Endothelial cell of umbilical vein (primary cell): Measurements from ENCODE around the gene FAM221B. TPM values are rescaled to one million over a fixed set of nuclear protein-coding genes. Genes with fewer than 3 reads are reported as not detected.

ENCODE experiments used
- BruUV-seq: library from RNA; stranded (reverse); fragments of 400-500 nt; replicated peaks from 2 replicates; lab custom pipeline; 2021; lab: Mats Ljungman, UMichigan
- CTCF ChIA-PET: fragments of 300-600, 350-600 bp; sonication (Branson Sonifier 250); formaldehyde crosslinking; loops from one replicate; lab custom pipeline; 2021; ENCODE audit warnings: antibody characterized with exemption, inconsistent platforms; lab: Charles Lee
- POLR2A ChIA-PET: fragments of 300-600, 350-600 bp; sonication (Branson Sonifier 250); formaldehyde crosslinking; loops from one replicate; lab custom pipeline; 2021; ENCODE audit warnings: antibody characterized with exemption, inconsistent platforms; lab: Charles Lee
- DNase-seq: peaks from one replicate; pipeline ENCODE4 v3.0.0-alpha.2; 2011; ENCODE audit warnings: low read depth, low spot score
- FAIRE-seq: peaks from 2 replicates; lab custom pipeline; 2011; peaks lifted over from hg19 to GRCh38; lab: Jason Lieb, UNC
- H2AFZ ChIP-seq: 2 replicates; pipeline ENCODE4 v1.6.0; 2012; ENCODE audit warnings: low read depth, low read length, control low read depth, inconsistent platforms
- H3K27ac ChIP-seq: 2 replicates; pipeline ENCODE4 v1.5.1; 2011; ENCODE audit warnings: low read depth, mild to moderate bottlenecking, control low read depth, low read length, moderate library complexity; ENCODE audit not compliant: insufficient read depth
- H3K27me3 ChIP-seq, 2 experiments: 2 replicates each; pipeline versions ENCODE4 v1.6.0 to v1.6.1; 2011; ENCODE audit warnings: low read length in 2 of 2, mixed read lengths in 1 of 2; ENCODE audit not compliant: control insufficient read depth in 2 of 2, insufficient read depth in 2 of 2
- H3K36me3 ChIP-seq, 2 experiments: 2 replicates in 1 of 2; 3 replicates in 1 of 2; pipeline ENCODE4 v1.5.1; 2011; ENCODE audit warnings: low read length in 2 of 2, mild to moderate bottlenecking in 1 of 2, moderate library complexity in 1 of 2; ENCODE audit not compliant: control insufficient read depth in 2 of 2, insufficient read depth in 2 of 2; ENCODE audit errors: extremely low read depth in 1 of 2
- H3K4me1 ChIP-seq: 3 replicates; pipeline ENCODE4 v1.5.1; 2011; ENCODE audit warnings: mild to moderate bottlenecking, low read length; ENCODE audit not compliant: control insufficient read depth, insufficient read depth; ENCODE audit errors: extremely low read depth
- H3K4me2 ChIP-seq: 2 replicates; pipeline ENCODE4 v1.6.1; 2011; ENCODE audit warnings: low read length, control low read depth, mixed read lengths; ENCODE audit not compliant: insufficient read depth
- H3K4me3 ChIP-seq, 3 experiments: fragments of 200-600 bp in 1 of 3; sonication (generic), shearing (Covaris generic) in 1 of 3; replicated peaks in 1 of 3; 2 replicates each; pipeline ENCODE4 v1.5.1; 2011 to 2016; ENCODE audit warnings: control low read depth in 3 of 3, low read length in 3 of 3, mild to moderate bottlenecking in 2 of 3, inconsistent platforms in 1 of 3, low read depth in 1 of 3, moderate library complexity in 1 of 3; ENCODE audit not compliant: insufficient read depth in 1 of 3
- H3K79me2 ChIP-seq: 2 replicates; pipeline ENCODE4 v1.6.0; 2012; ENCODE audit warnings: low read length, inconsistent platforms; ENCODE audit not compliant: control insufficient read depth, insufficient read depth
- H3K9ac ChIP-seq: replicated peaks from 2 replicates; pipeline ENCODE3; 2011; ENCODE audit warnings: low read length, control low read depth; ENCODE audit not compliant: insufficient read depth; ENCODE audit errors: extremely low read depth
- H3K9me1 ChIP-seq: replicated peaks from 3 replicates; pipeline ENCODE4 v1.6.0; 2011; ENCODE audit warnings: mild to moderate bottlenecking, low read length; ENCODE audit not compliant: control insufficient read depth, insufficient read depth; ENCODE audit errors: extremely low read depth
- H3K9me3 ChIP-seq: replicated peaks from 2 replicates; pipeline ENCODE4 v1.5.1; 2012; ENCODE audit warnings: low read length, inconsistent platforms; ENCODE audit not compliant: control insufficient read depth, insufficient read depth
- H4K20me1 ChIP-seq: replicated peaks from 2 replicates; pipeline ENCODE3; 2011; ENCODE audit warnings: mild to moderate bottlenecking, low read length; ENCODE audit not compliant: control insufficient read depth, insufficient read depth; ENCODE audit errors: extremely low read depth
- CTCF ChIP-seq, 2 donors: IDR thresholded peaks; 1 replicate in 1 of 2; 2 replicates in 1 of 2; pipeline ENCODE4 v1.5.1; 2011; ENCODE audit warnings: low read length in 2 of 2, mild to moderate bottlenecking in 2 of 2, moderate library complexity in 2 of 2, control low read depth in 1 of 2, inconsistent platforms in 1 of 2, low read depth in 1 of 2; ENCODE audit not compliant: insufficient read depth in 1 of 2; ENCODE audit errors: extremely low read depth in 1 of 2
- EZH2 ChIP-seq: IDR thresholded peaks from 2 replicates; pipeline ENCODE4 v1.6.1; 2012; ENCODE audit warnings: borderline replicate concordance, low read depth, mild to moderate bottlenecking, moderate library complexity, low read length, inconsistent platforms; ENCODE audit not compliant: severe bottlenecking
- FOS ChIP-seq: IDR thresholded peaks from 2 replicates; pipeline ENCODE4 v1.6.1; 2011; ENCODE audit warnings: mild to moderate bottlenecking, low read length, moderate library complexity, borderline replicate concordance; ENCODE audit not compliant: insufficient read depth
- GATA2 ChIP-seq: IDR thresholded peaks from 2 replicates; pipeline ENCODE4 v1.7.0; 2011; ENCODE audit warnings: low read depth, mild to moderate bottlenecking, moderate library complexity, mixed read lengths, low read length; ENCODE audit not compliant: insufficient read length, insufficient read depth
- JUN ChIP-seq: IDR thresholded peaks from 2 replicates; pipeline ENCODE4 v1.6.1; 2011; ENCODE audit warnings: borderline replicate concordance, low read depth; ENCODE audit not compliant: insufficient read length, insufficient read depth
- MAX ChIP-seq: IDR thresholded peaks from 2 replicates; pipeline ENCODE4 v1.6.1; 2011; ENCODE audit not compliant: insufficient read depth, insufficient read length
- MYC ChIP-seq: IDR thresholded peaks from one replicate; pipeline ENCODE4 v1.6.1; 2011; ENCODE audit warnings: mild to moderate bottlenecking, low read depth, low read length
- POLR2A ChIP-seq: IDR thresholded peaks from 2 replicates; pipeline ENCODE4 v1.6.1; 2012; ENCODE audit warnings: low read depth, mild to moderate bottlenecking, control low read depth, low read length
- POLR2AphosphoS5 ChIP-seq: IDR thresholded peaks from 2 replicates; pipeline ENCODE4 v1.6.1; 2012; ENCODE audit warnings: low read depth, mild to moderate bottlenecking, control low read depth, low read length, moderate library complexity; ENCODE audit not compliant: insufficient read depth
- dilution Hi-C: fragments of 300-500 bp; cut with MboI; formaldehyde crosslinking; loops from one replicate; pipeline ENCODE4 v1.15.0; 2019; ENCODE audit warnings: low sequenced_read_pairs; ENCODE audit not compliant: extremely low pct_ligation_motif_present
- intact Hi-C: fragments of 100-400 bp; cut with micrococcal nuclease; formaldehyde crosslinking; loops from one replicate; pipeline ENCODE4 v1.10.0; 2022
- polyA plus RNA-seq, 4 experiments: library from polyadenylated mRNA; depleted of rRNA in 3 of 4; stranded (reverse) in 3 of 4; unstranded in 1 of 4; fragments of >200 nt; gene quantifications; 2 replicates each; pipeline versions ENCODE4 v1.2.1 to v1.2.3, GENCODE V29; 2011 to 2012; ENCODE audit warnings: missing spikeins in 1 of 4
- total RNA-seq: library from RNA; stranded (reverse); gene quantifications from 2 replicates; pipeline ENCODE4 v1.2.3, GENCODE V29; 2021

FAM221B gene
- total and polyA plus RNA-seq, 2 donors (not counting 3 experiments of a cell fraction or from before 2014, with no cell fraction given): not detected

- Histone ChIP-seq H3K4me3 (no peak overlapping the region), H3K79me2 (no peaks in the 10 kb centered on the region), H3K27ac (no peak overlapping the region), H4K20me1 (no peaks in the 10 kb centered on the region), H3K9ac (no peak overlapping the region), H3K4me1 (peaks cover 26% of the 10 kb centered on the region), H3K27me3 (no peaks in the 10 kb centered on the region), H3K4me2 (no peak overlapping the region), H2AFZ (peak overlapping the region; percentile 62), H3K9me1 (no peaks in the 10 kb centered on the region), H3K36me3 (no peaks in the 10 kb centered on the region), H3K9me3 (no peaks in the 10 kb centered on the region)
- intact Hi-C loops (no loop called here), dilution Hi-C loops (no loop called here)
- FAIRE-seq: peak; percentile 18
- BruUV-seq: no TSS peak
- CTCF ChIA-PET: interaction anchor here (0.8 to 3.5 kb wide), 14 partner anchors 13 to 135 kb away, joined by 3 to 25 read pairs (median 7); partner anchors contain the start of gene MSMP
- POLR2A ChIA-PET: interaction anchor here (0.9 to 1.1 kb wide), 3 partner anchors 15 to 29 kb away, joined by 3 to 8 read pairs (median 3); no protein-coding TSS in a partner anchor
- no peak for TF ChIP-seq CTCF (IDR thresholded peaks at IDR 0.05; ENCODE audit: extremely low read depth in 1 of 2, insufficient read depth in 1 of 2, low read depth in 1 of 2, low read length in 2 of 2)
- TF ChIP-seq MAX: no peak
- no peak for TF ChIP-seq MYC
- no peak for TF ChIP-seq GATA2
- no peak for TF ChIP-seq FOS
- no peak for TF ChIP-seq POLR2A
- TF ChIP-seq POLR2AphosphoS5: no peak
- TF ChIP-seq EZH2: no peak
- no peak for TF ChIP-seq JUN
- DNase-seq: no peak
Measured at GRCh38 chr9:35776018-35776417, 52.5 kb downstream of the FAM221B start.
